Ovary (tissue), 9 donors: ENCODE results near the gene CAPN1. TPM values are rescaled to one million over a fixed set of nuclear protein-coding genes. Genes with fewer than 3 reads are reported as not detected.

ENCODE experiments used
- DNase-seq, 5 donors: peaks; one replicate each; pipeline ENCODE4 v3.0.0-alpha.2; 2019 to 2020
- H3K27ac ChIP-seq, 2 donors: fragments of 200-600 bp; one replicate each; pipeline versions ENCODE4 v1.5.1 to v1.8.0; 2019 to 2022
- H3K27me3 ChIP-seq: fragments of 200-600 bp; one replicate; pipeline ENCODE4 v1.8.0; 2022
- H3K36me3 ChIP-seq: fragments of 200-600 bp; sonication (generic); one replicate; pipeline ENCODE4 v1.5.1; 2019
- H3K4me1 ChIP-seq: one replicate; pipeline ENCODE4 v1.8.1; 2013; ENCODE audit warnings: mild to moderate bottlenecking, moderate library complexity; ENCODE audit not compliant: insufficient read depth
- H3K4me3 ChIP-seq: fragments of 200-600 bp; sonication (generic); one replicate; pipeline ENCODE4 v1.5.1; 2017
- H3K9me3 ChIP-seq, 2 donors: fragments of 200-600 bp in 1 of 2; sonication (generic) in 1 of 2; one replicate each; pipeline versions ENCODE4 v1.5.1 to v1.8.1; 2013 to 2019; ENCODE audit warnings: mild to moderate bottlenecking in 1 of 2, moderate library complexity in 1 of 2
- CTCF ChIP-seq, 3 donors: fragments of 450-650 bp in 2 of 3; fragments of 200-600 bp in 1 of 3; IDR thresholded peaks; one replicate each; pipeline versions ENCODE4 v1.5.1 to v1.8.0; 2016 to 2022; ENCODE audit warnings: antibody characterized with exemption in 3 of 3, mild to moderate bottlenecking in 1 of 3
- EP300 ChIP-seq: sonication (generic); formaldehyde crosslinking; IDR thresholded peaks from one replicate; pipeline ENCODE4 v1.6.1; 2017; ENCODE audit warnings: antibody characterized with exemption
- POLR2A ChIP-seq: fragments of 450-650 bp; IDR thresholded peaks from one replicate; pipeline ENCODE4 v1.6.1; 2017; ENCODE audit warnings: antibody characterized with exemption, mild to moderate bottlenecking, moderate library complexity
- WGBS, 3 donors: extraction: QIAGEN DNeasy Blood & Tissue Kit in 1 of 3; methylation state at CpG; one replicate each; pipeline versions ENCODE4 v1.1.5 to v1.1.7; 2013 to 2017; 5-methylcytosine and 5-hydroxymethylcytosine counted together
- intact Hi-C, 4 donors: fragments of 100-400 bp; cut with DNase I; formaldehyde crosslinking; loops; one replicate each; pipeline versions ENCODE4 v1.11.0 to v1.15.1; 2022 to 2023
- polyA plus RNA-seq, 2 donors: library from polyadenylated mRNA; stranded (reverse); fragments of 200-250 nt in 1 of 2; fragments of 350-450 nt in 1 of 2; fragmentation: Illumina TruSeq in 1 of 2; extraction: RNeasy Lipid Tissue Mini Kit (QIAGEN cat#74804) in 1 of 2; gene quantifications; one replicate each; pipeline ENCODE4 v1.2.3, GENCODE V29; 2013 to 2014
- total RNA-seq, 7 donors: library from RNA; depleted of rRNA in 2 of 7; stranded (reverse); fragments of >200 nt in 2 of 7; fragmentation: NEBNext Ultra II Directional in 3 of 7; extraction: Animal tissue kit (Norgen Biotek cat#: 25700) in 3 of 7; gene quantifications; one replicate each; pipeline versions ENCODE4 v1.1.0 to v1.2.4, GENCODE V29; 2016 to 2023
- donor health status: DM: no; HTN: no; CAD: no; lungs with moderate emphysema.
- donor health status: DM: no; HTN: no; CAD: no.
- donor health status: Bipolar disorder and iron deficiency.
- donor health status: DM: yes; HTN: yes; CAD: no.
- donor health status: DM: no; HTN: no; CAD: no.
- donor health status: DM: yes; HTN: yes; CAD: no.

The CAPN1 gene
- total and polyA plus RNA-seq, 9 donors = 20.0 to 178 (median 124) TPM

GRCh38 chr11:65206901-65207300 is 25.2 kb downstream of the CAPN1 start:
- Histone ChIP-seq H3K4me3 (no peak overlapping the region), H3K4me1 (no peaks in the 10 kb centered on the region), H3K27ac (no peak overlapping the region), H3K36me3 (no peaks in the 10 kb centered on the region), H3K9me3 (no peaks in the 10 kb centered on the region), H3K27me3 (no peaks in the 10 kb centered on the region)
- TF ChIP-seq EP300 = no peak
- TF ChIP-seq CTCF (IDR thresholded peaks at IDR 0.05) = no peak
- no peak for TF ChIP-seq POLR2A
- intact Hi-C loops = no loop called here
- no peak for DNase-seq
- 91 to 92% (median 91%) methylated on average over 7 of the region's 7 CpGs for WGBS, 3 donors

DNA sequence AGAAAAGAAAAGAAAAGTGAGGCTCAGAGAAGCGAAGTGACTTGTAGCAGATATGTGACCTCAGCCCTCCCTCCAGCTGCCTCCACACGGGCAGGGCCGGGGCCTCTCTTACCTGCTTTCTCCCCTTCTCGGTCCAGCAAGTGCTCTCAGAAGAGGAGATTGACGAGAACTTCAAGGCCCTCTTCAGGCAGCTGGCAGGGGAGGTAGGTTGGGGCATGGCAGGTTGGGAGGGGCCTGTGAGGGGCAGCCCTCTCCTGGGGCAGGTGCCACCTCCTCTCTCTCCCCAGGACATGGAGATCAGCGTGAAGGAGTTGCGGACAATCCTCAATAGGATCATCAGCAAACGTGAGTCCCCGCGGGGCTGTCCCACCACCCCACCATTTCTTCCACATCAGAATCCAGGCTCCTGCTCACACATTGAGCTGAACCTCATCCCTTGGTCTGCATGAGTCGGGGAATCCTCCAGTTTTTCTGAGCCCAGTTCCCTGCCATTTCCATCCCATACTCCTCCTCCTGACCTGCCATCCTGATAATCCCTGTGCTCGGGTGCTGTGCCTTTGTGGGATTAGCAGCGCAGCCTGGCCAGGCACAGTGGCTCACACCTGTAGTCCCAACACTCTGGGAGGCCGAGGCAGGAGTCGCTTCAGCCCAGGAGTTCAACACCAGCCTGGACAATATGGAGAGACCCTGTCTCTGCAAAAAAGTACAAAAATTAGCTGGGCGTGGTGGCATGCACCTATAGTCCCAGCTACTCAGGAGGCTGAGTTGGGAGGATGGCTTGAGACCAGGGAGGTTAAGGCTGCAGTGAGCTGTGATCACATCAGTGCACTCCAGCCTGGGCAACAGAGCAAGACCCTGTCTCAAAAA is 26.4 kb downstream of the CAPN1 start:
- Histone ChIP-seq H3K27ac (no peak overlapping the region), H3K9me3 (no peaks in the 10 kb centered on the region), H3K4me3 (no peak overlapping the region), H3K27me3 (no peaks in the 10 kb centered on the region), H3K36me3 (no peaks in the 10 kb centered on the region), H3K4me1 (no peaks in the 10 kb centered on the region)
- no peak for TF ChIP-seq EP300
- no peak for TF ChIP-seq CTCF (IDR thresholded peaks at IDR 0.05)
- TF ChIP-seq POLR2A = no peak
- no peak for DNase-seq
- intact Hi-C loops = no loop called here
- 86 to 91% (median 89%) methylated on average over 16 of the region's 16 CpGs for WGBS, 3 donors

- WGBS, 3 donors = 76 to 80% (median 77%) methylated on average over 13 of the region's 13 CpGs
- Histone ChIP-seq H3K4me3 (no peak overlapping the region), H3K4me1 (no peaks in the 10 kb centered on the region), H3K36me3 (no peaks in the 10 kb centered on the region), H3K27ac (no peak overlapping the region), H3K9me3 (no peaks in the 10 kb centered on the region), H3K27me3 (no peaks in the 10 kb centered on the region)
- no peak for DNase-seq
- intact Hi-C loops = no loop called here
- TF ChIP-seq POLR2A (no peak), CTCF (IDR thresholded peaks at IDR 0.05) (no peak), EP300 (no peak)
These were observed 27.3 kb downstream of the CAPN1 start for GRCh38 chr11:65208785-65209710.

DNA sequence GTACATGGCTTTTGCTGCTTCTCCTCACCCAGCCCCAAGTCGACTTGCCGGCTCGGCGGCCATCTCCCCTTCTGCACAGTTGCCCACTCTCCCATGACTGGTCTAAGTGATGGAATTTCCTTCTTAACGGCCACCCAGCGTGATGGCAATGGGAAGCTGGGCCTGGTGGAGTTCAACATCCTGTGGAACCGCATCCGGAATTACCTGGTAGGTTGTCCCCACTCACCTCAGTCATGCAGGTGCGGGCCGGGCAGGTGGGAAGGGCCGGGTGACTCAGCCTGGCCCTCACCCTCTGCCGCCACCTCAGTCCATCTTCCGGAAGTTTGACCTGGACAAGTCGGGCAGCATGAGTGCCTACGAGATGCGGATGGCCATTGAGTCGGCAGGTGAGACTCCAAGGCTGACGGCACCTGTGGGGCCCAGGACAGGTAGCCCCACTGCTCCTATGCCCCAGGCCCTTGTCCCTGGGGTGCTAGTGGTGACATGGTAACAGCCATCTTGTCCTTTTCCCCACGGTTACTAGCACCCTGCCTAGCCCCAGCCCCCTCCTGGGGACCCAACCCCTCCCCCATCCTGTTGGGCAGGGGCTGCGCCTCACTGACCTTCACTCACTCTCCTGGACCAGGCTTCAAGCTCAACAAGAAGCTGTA is 28.1 kb downstream of the CAPN1 start:
- Histone ChIP-seq H3K4me1 (no peaks in the 10 kb centered on the region), H3K27me3 (no peaks in the 10 kb centered on the region), H3K9me3 (no peaks in the 10 kb centered on the region), H3K36me3 (no peaks in the 10 kb centered on the region), H3K4me3 (no peak overlapping the region), H3K27ac (no peak overlapping the region)
- TF ChIP-seq POLR2A (no peak), CTCF (IDR thresholded peaks at IDR 0.05) (no peak), EP300 (no peak)
- intact Hi-C loops = no loop called here
- 87 to 96% (median 92%) methylated on average over 20 of the region's 20 CpGs for WGBS, 3 donors
- DNase-seq = no peak
